ENCODE data around the gene CCDC146.

CCDC146 gene

DNA sequence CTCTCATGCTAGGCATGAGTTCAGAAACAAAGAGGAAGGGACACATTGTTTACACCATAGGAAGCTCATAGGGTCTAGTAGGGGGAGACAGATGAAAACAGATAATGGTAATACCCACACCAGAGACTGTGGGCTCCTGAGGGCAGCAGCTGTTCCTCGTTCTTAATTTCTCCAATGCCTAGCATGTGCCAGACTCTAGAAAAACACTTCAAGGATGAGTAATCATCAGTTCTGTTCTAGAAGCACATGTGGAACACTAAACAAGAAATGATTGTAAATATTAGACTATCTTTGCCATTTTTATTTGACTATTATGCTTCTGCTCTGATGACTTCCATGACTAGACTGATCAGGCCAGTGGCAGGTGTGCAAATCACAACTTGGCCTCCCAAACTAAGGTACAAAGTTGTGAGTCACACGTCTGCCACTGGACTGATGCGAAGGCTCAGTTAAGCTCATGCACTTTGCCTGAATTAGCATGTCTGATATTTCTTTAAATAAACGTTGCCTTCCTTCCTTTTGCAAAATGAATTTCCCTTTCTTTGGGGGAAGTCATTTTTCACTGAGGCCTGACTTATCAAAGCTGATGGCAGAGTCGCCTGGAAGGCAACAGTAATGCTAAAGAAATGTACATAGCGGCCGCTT, 166.4 kb downstream of the CCDC146 start:
- no peak for DNase-seq

DNA sequence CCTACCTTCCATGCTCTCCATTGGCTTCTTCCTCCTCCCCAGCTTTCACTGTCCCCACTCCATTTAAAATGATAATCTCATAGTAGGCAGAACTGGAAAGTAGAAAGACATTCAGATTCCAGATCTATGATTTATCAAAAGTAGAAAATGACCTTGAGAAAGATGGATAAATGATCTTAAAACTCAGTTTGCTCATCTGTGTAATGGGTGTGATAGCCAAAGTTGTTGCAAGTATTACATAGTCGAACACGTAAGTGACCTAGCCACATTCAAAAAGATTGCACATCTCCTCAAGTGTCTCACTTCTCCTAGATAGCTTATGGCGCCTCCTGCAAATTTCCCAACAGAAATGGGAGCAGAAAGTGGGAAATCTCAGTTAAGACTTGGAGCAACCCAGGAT, 167.0 kb downstream of the CCDC146 start:
- DNase-seq = no peak

DNA sequence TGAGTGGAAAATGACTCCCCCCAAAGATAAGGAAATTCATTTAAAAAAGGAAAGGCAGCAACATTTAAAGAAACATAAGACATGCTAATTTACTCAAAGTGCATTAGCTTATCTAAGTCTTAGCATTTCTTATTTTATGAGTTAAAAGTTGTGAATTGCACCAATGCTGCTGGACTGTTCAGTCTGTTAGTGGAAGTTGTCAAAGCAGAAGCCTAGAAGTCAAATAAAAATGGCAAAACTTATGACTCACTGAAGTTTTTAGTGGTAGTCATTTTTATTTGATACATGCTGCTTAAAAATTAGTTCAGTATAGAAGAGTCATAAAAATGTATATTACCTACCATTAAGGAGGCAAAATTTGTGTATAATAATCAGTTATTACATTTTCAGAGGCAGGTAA, 168.0 kb downstream of the CCDC146 start:
- DNase-seq = no peak

DNA sequence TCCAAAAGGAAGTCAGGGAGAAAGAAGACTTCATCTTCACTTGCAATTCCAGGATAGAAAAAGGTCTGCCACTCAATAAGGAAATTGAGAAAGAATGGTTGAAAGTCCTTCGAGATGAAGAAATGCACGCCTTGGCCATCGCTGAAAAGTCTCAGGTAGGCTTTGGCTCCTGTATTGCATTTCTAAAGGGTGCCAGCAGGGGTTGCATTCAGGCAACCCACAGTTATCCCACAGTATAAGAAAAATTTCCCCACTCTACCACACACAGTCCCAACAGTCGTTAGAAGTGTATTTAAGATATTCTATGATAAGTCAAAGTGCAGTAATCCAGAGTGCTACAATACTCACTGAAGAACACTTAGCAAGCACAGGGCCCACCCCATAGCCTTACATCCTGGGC, 170.6 kb downstream of the CCDC146 start:
- DNase-seq = no peak

DNA sequence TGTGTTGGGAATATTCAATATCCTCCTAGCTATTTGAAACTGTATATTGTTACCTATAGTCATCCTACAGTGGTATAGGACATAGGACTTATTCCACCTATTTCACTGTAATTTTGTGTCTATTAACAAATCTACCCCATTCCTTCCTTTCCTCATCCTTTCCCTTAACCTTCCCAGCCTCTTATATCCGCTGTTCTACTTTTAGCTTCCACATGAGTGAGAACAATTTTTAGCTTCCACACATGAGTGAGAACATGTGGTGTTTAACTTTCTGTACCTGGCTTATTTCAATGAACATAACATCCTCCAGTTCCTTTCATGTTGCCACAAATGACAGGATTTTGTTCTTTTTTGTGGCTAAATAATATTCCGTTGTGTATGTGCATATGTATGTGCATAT, 173.1 kb downstream of the CCDC146 start:
- DNase-seq = no peak

DNA sequence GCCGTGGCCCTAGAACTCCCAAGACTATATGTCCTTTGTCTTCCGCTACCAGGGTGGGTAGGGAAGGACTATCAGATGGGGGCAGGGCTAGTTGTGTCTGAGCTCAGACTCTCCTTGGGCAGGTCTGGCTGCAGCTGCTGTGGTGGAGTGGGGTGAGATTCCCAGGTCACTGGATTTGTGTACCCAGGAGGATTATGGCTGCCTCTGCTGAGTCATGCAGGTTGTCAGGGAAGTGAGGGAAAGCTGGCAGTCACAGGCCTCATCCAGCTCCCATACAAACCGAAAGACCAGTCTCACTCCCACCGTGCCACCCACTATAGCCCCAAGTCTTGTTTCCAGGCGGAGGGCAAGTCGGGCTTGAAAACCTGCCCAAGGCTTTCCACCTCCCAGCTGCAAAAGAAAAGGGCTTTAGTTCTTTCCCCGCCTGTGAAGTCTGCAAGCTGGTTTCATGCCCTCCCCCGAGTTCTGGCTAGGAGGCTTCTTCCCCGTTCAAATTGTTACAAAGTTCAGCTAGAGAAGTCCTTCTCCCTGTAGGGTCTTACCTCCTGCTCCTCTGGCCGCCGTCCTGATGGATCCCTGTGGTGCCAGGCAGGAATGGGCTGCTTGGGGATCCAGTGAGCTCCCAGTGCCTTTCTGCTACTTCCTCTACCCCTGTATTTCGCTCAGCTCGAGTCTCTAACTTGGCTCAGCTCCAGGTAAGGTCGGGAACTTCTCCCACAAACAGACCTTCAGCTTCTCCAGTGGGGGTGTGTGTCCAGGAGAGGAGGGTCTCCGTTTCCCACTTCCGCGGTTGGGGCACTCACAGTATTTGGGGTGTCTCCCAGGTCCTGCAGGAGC, 184.0 kb downstream of the CCDC146 start:
- no peak for DNase-seq

DNA sequence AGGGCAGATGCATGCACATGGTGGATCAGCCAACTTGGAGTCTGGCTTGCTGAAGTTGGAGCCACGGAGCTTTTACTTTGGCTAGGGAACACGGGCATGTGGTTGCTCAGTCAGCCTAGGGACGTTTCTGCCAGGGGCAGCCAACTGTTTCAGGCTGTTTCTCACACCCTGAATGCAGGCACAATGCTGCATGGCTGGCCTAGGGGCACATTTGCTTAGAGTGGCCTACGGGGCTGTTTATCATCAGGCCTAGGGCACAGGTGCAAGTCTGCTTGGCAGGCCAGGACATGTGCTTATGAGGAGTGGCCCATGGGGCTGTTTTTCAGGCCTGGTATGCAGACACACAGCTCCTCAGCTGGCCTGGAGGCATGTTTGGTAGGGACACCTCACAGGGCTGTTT, 186.4 kb downstream of the CCDC146 start:
- DNase-seq = no peak

DNA sequence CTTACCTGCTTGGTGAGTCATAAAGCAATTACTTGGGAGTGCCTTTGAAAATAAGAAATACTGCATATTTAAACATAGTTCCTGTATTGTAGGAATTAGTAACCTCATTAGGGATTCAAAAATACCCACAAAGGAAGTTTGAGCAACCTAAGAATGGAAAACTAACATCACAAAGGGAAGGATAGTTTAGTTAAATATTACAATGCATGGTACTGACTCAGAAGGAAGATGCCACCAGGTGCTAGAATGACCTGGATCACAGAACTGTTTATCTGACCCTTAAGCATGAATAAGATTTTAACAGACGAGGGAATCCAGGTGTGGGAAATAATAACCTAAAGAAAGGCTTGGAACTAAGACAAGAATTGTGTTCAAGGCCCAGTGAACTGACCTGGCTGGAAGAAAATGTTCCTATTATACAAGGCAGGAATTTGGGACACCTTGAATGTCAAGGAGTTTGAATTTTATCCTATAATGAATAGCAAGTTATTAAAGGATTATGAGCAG, 187.4 kb downstream of the CCDC146 start:
- no peak for DNase-seq

DNA sequence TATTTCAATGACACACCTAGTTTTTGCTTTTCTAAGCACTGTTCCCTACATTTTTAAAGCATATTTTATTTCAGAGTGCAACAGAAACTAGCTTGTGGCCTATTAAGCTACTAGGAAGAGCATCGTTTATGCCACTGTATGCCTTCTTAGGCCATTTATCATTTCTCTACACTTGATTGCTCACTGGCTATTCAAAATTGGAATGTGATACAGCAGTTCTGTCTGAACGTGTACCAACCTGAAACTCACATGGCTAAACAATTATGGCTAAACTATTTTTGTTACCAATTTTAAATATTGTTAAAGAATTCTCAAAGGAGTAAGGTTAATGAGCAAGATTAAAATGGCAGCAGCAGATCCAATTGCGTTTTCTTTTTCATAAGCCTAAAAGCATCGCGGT, 188.6 kb downstream of the CCDC146 start:
- DNase-seq = no peak

DNA sequence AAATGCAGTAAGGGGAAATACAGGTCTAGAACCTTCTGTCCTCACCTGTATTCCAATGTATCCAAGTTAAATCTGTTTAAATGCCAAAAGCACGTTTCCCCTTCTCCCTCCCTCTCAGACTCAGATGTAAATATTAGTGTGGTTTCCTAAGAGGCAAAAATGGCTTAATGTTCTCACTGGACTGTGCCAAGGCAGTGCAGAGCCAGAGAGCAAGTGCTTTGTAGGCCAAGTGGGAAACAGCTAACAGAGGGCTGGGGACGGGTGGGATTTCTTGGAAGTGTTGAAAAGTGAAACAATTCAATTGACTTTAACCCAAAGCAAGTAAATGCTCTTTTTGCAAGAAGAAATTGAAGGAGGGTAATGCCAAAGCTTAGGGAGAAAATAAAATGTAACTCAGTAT, 190.7 kb downstream of the CCDC146 start:
- no peak for DNase-seq

DNA sequence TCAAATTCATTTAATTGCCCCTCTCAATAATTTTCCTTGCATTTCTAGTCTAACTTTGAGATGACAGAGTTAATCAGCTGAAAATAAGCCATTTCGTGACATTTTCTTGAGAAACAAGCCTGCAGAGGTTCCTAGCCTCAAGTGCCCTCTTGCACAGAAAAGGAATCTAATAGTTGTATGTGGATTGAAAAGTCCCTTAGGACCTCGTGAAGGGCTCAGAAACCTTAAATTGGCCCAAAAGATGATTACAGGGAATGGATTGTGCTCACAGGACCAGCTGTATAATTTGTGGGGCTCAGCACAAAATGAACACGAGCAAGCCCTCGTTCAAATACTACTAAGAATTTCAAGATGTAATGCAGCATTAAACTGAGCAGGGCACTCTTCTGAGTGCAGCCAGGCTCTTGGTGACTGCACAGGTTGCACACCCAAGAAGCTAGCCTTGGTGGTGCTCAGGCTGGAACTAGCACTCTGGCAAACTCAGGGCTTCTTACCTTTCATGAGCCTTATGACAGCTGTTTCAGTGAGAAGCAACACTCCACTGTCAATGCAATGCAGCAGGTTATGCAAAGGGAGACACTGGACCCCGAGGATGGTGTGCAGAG, 191.6 kb downstream of the CCDC146 start:
- DNase-seq = no peak

DNA sequence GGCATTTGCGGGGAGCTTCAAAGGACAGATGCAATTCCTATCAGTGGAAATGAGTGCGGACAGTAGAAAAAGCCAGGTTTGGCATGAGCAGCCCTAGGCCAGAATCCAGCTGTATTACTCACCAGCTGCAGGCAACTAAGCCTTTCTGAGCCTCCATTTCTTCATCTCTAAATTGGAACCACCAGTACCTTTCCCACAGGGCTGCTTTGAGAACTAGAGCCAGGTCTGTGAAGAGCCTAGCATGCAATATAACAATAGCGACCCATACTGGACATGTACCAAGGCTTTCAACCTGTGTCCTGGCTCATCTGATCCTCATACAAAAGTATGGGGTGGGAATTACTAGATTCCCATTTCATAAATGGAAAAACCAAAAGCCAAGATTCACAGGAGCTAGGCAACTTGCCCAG, 192.8 kb downstream of the CCDC146 start:
- no peak for DNase-seq

DNA sequence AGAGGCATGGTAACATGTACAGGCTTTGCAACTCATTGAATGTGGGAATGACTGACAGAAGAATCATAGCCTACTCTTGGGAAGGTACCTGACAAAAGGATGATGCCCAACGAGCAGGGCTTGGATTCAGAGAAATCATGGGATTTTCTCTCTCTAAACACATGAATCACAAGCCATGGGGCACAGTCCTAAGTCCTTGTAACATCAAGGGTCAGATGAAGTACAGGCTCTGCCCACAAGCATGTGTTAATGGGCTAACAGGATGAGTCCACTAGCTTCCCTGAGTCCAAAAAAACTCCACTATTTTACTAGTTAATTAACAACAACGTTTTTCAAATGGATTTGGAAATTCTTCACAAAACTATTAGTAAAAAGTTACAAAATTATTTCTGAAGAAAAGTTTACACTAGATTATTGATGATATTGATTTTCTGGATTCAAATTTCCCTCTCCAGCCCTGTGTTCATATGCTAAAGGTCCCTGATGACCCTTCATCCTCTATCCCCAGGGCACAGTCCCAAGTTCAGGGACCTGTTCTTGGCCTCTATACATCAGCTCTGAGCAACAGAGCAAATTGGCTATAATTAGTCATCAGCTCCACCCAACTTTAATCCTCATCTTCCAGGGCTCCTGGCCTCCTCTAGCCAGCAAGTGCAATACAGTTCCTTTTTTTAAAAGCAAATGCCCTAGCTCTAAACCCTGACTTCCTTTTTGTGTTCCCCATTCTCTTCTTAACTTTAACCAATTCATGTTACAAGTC, 194.0 kb downstream of the CCDC146 start:
- DNase-seq = no peak

DNA sequence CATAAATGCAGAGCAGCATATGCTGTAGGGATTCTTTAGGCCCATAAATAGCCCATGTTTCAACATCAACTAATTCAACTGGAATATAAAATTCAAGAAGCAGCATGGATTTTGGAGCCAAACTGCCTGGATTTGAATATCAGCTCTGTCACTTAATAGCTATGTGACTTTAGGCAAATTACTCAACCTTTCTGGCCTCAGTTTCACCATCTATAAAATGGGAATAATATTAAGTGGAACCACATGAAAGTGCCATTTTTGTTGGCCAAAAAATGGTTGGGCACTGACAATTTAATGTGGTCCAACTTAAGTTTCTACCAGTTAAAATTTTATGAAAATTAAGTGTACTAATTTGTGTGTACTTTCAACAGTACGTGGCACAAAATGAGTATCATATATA, 195.6 kb downstream of the CCDC146 start:
- no peak for DNase-seq

DNA sequence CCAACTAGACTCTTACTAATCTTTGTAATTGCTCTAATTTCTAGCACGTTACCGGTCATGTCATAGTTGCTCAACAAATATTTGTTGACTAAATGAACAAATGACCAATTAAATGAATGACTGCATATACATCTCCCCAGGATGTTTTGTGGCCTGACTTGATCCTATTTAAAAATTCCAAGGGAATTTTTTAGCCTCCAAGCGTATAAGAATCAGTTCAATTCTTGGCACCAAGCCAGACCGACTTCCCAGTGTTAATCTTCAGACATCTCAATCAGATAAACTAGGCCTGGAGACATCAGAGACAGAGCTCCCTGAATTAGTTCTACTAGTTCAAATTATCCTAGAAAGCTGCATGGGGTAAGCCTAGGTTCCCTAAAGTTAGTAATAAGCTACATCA, 197.7 kb downstream of the CCDC146 start:
- no peak for DNase-seq

DNA sequence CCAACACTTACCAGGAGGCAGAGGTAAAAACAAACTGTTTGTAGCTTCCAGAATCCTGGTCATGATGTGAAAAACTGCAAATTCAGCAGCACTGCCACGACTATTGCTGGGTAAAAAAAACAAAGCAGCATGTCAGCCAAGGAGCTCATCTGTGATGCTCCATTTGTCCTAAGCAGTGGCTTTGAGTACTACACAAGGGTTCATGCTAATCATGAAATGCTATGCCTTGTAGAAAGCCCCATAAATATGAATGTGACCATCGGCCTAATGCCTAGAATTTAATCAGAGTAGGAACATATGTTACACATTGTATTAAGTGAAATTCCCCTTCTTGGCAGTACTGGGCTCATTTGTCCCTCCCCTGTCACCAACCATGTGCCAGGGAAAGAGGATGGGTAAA, 198.3 kb downstream of the CCDC146 start:
- DNase-seq = no peak

DNA sequence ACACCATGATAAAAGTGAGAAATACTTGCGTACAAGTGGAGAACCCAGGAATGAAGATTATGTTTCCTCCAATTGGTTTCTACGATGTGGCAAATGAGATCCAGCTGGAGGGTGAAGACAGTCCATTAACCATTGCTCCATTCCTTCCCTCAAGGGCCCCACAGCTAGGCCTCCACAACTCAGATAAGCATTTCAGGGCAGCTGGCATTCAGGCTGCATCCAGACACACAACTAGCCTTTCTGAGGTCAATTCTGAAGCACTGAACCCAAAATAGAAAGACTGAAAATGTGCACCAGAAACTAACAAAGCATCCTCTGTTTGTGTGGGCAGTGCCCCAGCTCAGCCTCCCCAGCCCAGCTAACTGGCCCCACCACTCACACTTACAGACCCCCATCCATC, 198.9 kb downstream of the CCDC146 start:
- no peak for DNase-seq

DNA sequence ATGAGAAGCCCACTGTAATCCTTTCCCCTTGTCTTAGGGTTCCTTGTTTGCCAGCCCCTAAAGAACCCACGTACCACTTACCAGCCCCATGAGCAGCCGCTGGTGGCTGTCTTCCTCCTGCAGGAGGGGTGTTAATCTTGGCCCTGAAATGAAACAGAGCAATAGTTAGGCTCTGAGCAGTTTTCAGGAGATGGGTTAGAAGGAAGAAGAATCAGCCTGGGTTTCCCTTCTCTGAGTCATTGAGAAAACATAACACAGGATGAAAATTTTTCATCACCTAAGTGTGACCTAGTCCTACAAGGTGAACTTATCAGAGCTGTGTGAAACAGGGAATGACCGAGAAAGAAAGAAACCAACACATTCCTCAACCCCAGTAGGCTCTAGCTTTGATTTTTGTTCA, 203.7 kb downstream of the CCDC146 start:
- peak; percentile 33 for DNase-seq

DNA sequence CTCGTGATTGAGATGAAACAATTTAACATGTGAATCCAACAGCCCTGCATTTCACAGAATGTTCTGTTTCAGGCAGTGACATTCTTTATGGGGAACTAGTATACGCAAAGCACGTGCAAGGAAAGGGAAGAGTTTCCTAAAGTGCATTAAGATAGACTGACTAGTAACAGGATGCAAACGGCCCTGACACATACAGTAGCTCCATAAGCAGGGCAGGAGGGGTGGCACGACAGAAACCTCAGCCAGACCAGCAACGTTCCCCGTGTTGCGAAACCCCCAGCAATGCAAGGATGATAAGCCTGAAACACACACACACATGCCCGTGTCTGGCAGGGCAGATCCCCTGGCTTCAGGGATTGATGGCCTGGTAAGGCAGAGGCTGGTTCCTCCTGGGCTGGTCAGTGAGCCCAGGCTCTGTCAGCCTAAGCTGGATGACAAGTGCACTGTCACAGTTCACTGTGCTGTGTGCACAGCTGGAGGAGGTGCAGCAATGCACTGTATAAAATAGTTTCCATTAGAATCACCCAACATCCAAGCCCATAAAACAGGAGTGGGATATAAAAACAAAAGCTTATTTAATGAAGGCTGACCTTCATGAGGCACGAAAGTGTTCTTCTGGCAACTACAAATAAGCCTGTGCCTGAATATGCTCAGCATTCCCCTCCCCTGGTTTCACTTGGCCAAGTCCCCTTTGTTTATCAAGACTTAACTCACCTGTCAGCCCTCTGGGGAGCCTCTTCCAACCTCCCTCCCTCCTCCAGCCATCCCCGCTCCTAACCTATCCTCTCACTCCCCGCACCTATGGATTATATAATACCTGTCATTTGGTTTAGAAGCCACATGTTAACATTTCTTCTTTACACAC, 204.9 kb downstream of the CCDC146 start:
- DNase-seq = peak; percentile 34

DNA sequence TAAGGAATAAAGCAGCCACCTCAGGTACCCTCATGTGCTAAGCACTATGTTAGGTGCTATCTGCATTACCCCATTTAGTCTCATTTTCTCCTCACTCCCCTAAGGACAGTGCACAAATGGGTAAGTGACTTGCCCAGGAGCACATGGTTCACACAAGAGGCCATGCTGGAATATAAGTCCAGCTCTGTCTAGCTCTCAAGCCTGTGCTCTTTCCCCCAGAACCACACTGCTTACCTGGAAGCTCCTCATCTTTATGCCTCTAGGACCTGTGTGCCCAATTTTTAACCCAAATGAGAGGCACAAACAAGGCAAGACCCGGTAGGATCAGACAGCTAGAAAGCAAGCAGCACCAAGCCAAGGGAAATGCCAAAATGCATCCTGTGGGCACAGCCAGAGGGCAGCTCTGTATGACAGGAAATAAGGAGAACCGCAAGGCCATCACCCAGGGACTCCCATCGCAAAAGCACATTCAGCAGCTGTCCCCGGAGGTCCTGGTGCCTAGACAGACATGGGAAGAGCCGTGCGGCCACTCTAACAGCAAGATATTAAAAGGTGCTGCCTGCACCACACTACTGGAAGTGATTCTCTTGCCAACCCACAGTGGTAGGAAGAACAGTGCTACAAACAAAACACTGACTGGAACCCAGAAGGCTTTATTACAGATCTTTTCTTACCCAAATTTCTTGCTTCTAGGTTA, 205.7 kb downstream of the CCDC146 start:
- peak; percentile 58 for DNase-seq

DNA sequence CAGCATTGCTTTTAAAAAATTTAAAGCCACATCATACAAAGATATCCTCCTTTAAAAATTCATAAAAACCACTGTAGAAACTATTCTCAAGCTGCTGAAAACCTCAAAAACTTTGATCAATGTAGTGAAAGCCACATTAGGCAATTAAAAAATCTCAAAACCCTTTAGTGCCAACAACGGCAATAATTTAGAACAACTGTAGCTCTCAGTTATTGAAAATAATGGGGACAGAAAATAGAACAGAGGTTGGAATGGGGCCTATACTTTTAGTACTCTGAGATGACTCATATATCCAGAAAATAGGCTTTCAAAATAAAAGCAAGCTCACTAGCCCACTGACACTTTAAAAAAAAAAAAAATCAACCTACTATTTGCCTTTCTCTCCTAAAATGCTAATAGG, 206.3 kb downstream of the CCDC146 start:
- peak; percentile 34 for DNase-seq
